Upper lobe of left lung (tissue), 4 donors: Measurements from ENCODE around the gene SORBS2.

Source experiments
- CTCF ChIP-seq, 6 experiments: fragments of 450-650 bp in 4 of 6; fragments of 200-600 bp in 2 of 6; sonication (generic) in 2 of 6; IDR thresholded peaks; one replicate each; pipeline ENCODE4 v1.5.1; 2016 to 2019; ENCODE audit warnings: antibody characterized with exemption in 6 of 6
- POLR2AphosphoS5 ChIP-seq, 2 donors: sonication (generic); formaldehyde crosslinking; IDR thresholded peaks; one replicate each; pipeline ENCODE4 v1.5.1; 2017; ENCODE audit warnings: antibody characterized with exemption in 2 of 2

GRCh38 chr4:185817403-185817818 is 5.4 kb upstream of the SORBS2 start:
- TF ChIP-seq CTCF (IDR thresholded peaks at IDR 0.05) (no peak), POLR2AphosphoS5 (IDR thresholded peaks at IDR 0.05) (peak in 1 of 2 donors; percentile 28)
